ENCODE measurements around the gene AKR1D1. TPM values are rescaled to one million over a fixed set of nuclear protein-coding genes. Genes with fewer than 3 reads are reported as not detected.
"Not testable (repeated sequence)": the region's sequence is repeated elsewhere in the genome, so short reads cannot be mapped to it uniquely, and the experiment has no call there.

The AKR1D1 gene
- total RNA-seq, 1 donor from 2014 or later, result not detected

- H3K9me3 Mint-ChIP-seq, result no peaks in the 10 kb centered on the region
- no peak overlapping the region for H3K27ac Mint-ChIP-seq
- H3K4me1 Mint-ChIP-seq (ENCODE audit: low read depth), result peaks cover 7% of the 10 kb centered on the region
- no peak overlapping the region for H3K4me3 Mint-ChIP-seq
- DNase-seq (ENCODE audit: low spot score), result no peak
- peaks cover 13% of the 10 kb centered on the region for H3K27me3 Mint-ChIP-seq (ENCODE audit: insufficient read depth)
- H3K36me3 Mint-ChIP-seq (ENCODE audit: low read depth), result no peaks in the 10 kb centered on the region
- intact Hi-C loops (cut with micrococcal nuclease), result no loop called here
Observed at GRCh38 chr7:138142583-138143201, 66.4 kb downstream of the AKR1D1 start.

GRCh38 chr7:138144958-138145357 lies 68.7 kb downstream of the AKR1D1 start:
- no peak for DNase-seq (ENCODE audit: low spot score)
- Mint-ChIP-seq H3K27me3 (ENCODE audit: insufficient read depth) (peaks cover 13% of the 10 kb centered on the region), H3K36me3 (ENCODE audit: low read depth) (no peaks in the 10 kb centered on the region), H3K4me1 (ENCODE audit: low read depth) (peaks cover 7% of the 10 kb centered on the region), H3K4me3 (no peak overlapping the region), H3K27ac (no peak overlapping the region), H3K9me3 (no peaks in the 10 kb centered on the region)
- intact Hi-C loops (cut with micrococcal nuclease), result no loop called here

GRCh38 chr7:138146221-138146620 lies 70.0 kb downstream of the AKR1D1 start:
- DNase-seq (ENCODE audit: low spot score); H3K27ac Mint-ChIP-seq; H3K36me3 Mint-ChIP-seq (ENCODE audit: low read depth); H3K4me3 Mint-ChIP-seq; H3K4me1 Mint-ChIP-seq (ENCODE audit: low read depth); H3K9me3 Mint-ChIP-seq; intact Hi-C loops (cut with micrococcal nuclease): not testable (repeated sequence)
- peaks cover 13% of the 10 kb centered on the region for H3K27me3 Mint-ChIP-seq (ENCODE audit: insufficient read depth)

GRCh38 chr7:138146757-138147734 lies 70.8 kb downstream of the AKR1D1 start:
- H3K27me3 Mint-ChIP-seq (ENCODE audit: insufficient read depth), result peaks cover 13% of the 10 kb centered on the region
- H3K9me3 Mint-ChIP-seq; intact Hi-C loops (cut with micrococcal nuclease); H3K36me3 Mint-ChIP-seq (ENCODE audit: low read depth); DNase-seq (ENCODE audit: low spot score); H3K27ac Mint-ChIP-seq; H3K4me1 Mint-ChIP-seq (ENCODE audit: low read depth): not testable (repeated sequence)
- H3K4me3 Mint-ChIP-seq, result peak overlapping the region; percentile 39

- intact Hi-C loops (cut with micrococcal nuclease), result no loop called here
- Mint-ChIP-seq H3K9me3 (no peaks in the 10 kb centered on the region), H3K27me3 (ENCODE audit: insufficient read depth) (peaks cover 9% of the 10 kb centered on the region), H3K27ac (no peak overlapping the region), H3K36me3 (ENCODE audit: low read depth) (no peaks in the 10 kb centered on the region), H3K4me1 (ENCODE audit: low read depth) (peaks cover 4% of the 10 kb centered on the region), H3K4me3 (no peak overlapping the region)
- DNase-seq (ENCODE audit: low spot score), result no peak
Observed at GRCh38 chr7:138151731-138152577, 75.7 kb downstream of the AKR1D1 start.

- H3K27me3 Mint-ChIP-seq (ENCODE audit: insufficient read depth), result peaks cover 10% of the 10 kb centered on the region
- no peaks in the 10 kb centered on the region for H3K36me3 Mint-ChIP-seq (ENCODE audit: low read depth)
- no peaks in the 10 kb centered on the region for H3K9me3 Mint-ChIP-seq
- no peak for DNase-seq (ENCODE audit: low spot score)
- no peak overlapping the region for H3K4me3 Mint-ChIP-seq
- no peaks in the 10 kb centered on the region for H3K4me1 Mint-ChIP-seq (ENCODE audit: low read depth)
- H3K27ac Mint-ChIP-seq, result no peak overlapping the region
- intact Hi-C loops (cut with micrococcal nuclease), result no loop called here
Observed at GRCh38 chr7:138154661-138155060, 78.4 kb downstream of the AKR1D1 start.

- H3K36me3 Mint-ChIP-seq (ENCODE audit: low read depth), result no peaks in the 10 kb centered on the region
- intact Hi-C loops (cut with micrococcal nuclease), result no loop called here
- H3K27ac Mint-ChIP-seq, result no peak overlapping the region
- no peaks in the 10 kb centered on the region for H3K4me1 Mint-ChIP-seq (ENCODE audit: low read depth)
- H3K9me3 Mint-ChIP-seq, result no peaks in the 10 kb centered on the region
- no peak for DNase-seq (ENCODE audit: low spot score)
- no peak overlapping the region for H3K4me3 Mint-ChIP-seq
- H3K27me3 Mint-ChIP-seq (ENCODE audit: insufficient read depth), result peaks cover 10% of the 10 kb centered on the region
Observed at GRCh38 chr7:138157702-138158101, 81.4 kb downstream of the AKR1D1 start.

GRCh38 chr7:138158739-138159528 lies 82.7 kb downstream of the AKR1D1 start:
- no peak overlapping the region for H3K4me3 Mint-ChIP-seq

GRCh38 chr7:138161600-138162081 lies 85.4 kb downstream of the AKR1D1 start:
- DNase-seq (ENCODE audit: low spot score), result peak; percentile 61
- Mint-ChIP-seq H3K36me3 (ENCODE audit: low read depth) (peaks cover 6% of the 10 kb centered on the region), H3K9me3 (peaks cover 17% of the 10 kb centered on the region), H3K4me1 (ENCODE audit: low read depth) (no peaks in the 10 kb centered on the region), H3K27ac (no peak overlapping the region), H3K4me3 (no peak overlapping the region), H3K27me3 (ENCODE audit: insufficient read depth) (peaks cover 7% of the 10 kb centered on the region)
- intact Hi-C loops (cut with micrococcal nuclease), result loop anchor here (1.0 to 10.0 kb wide), 4 partner anchors 257 to 705 kb away; partner anchors contain the start of gene TRIM24

More at GRCh38 chr7:138158739-138159528, 82.7 kb downstream of the AKR1D1 start:
- Mint-ChIP-seq H3K36me3 (ENCODE audit: low read depth) (no peaks in the 10 kb centered on the region), H3K27me3 (ENCODE audit: insufficient read depth) (peaks cover 10% of the 10 kb centered on the region), H3K4me1 (ENCODE audit: low read depth) (no peaks in the 10 kb centered on the region), H3K9me3 (peaks cover 4% of the 10 kb centered on the region), H3K27ac (no peak overlapping the region)
- DNase-seq (ENCODE audit: low spot score), result no peak
- intact Hi-C loops (cut with micrococcal nuclease), result no loop called here

- Mint-ChIP-seq H3K27me3 (ENCODE audit: insufficient read depth) (peaks cover 5% of the 10 kb centered on the region), H3K36me3 (ENCODE audit: low read depth) (peaks cover 6% of the 10 kb centered on the region), H3K4me3 (no peak overlapping the region), H3K4me1 (ENCODE audit: low read depth) (no peaks in the 10 kb centered on the region), H3K9me3 (peaks cover 17% of the 10 kb centered on the region), H3K27ac (no peak overlapping the region)
- DNase-seq (ENCODE audit: low spot score), result no peak
- intact Hi-C loops (cut with micrococcal nuclease), result loop anchor here (10.0 kb wide), 1 partner anchor 257 kb away; no protein-coding TSS in a partner anchor
Observed at GRCh38 chr7:138162236-138162635, 86.0 kb downstream of the AKR1D1 start.

GRCh38 chr7:138163800-138164199 lies 87.5 kb downstream of the AKR1D1 start:
- Mint-ChIP-seq H3K9me3 (peaks cover 17% of the 10 kb centered on the region), H3K27ac (no peak overlapping the region), H3K4me3 (no peak overlapping the region), H3K27me3 (ENCODE audit: insufficient read depth) (peaks cover 10% of the 10 kb centered on the region), H3K36me3 (ENCODE audit: low read depth) (peaks cover 6% of the 10 kb centered on the region), H3K4me1 (ENCODE audit: low read depth) (no peaks in the 10 kb centered on the region)
- DNase-seq (ENCODE audit: low spot score), result no peak
- intact Hi-C loops (cut with micrococcal nuclease), result loop anchor here (10.0 kb wide), 1 partner anchor 259 kb away; no protein-coding TSS in a partner anchor

- no peak for DNase-seq (ENCODE audit: low spot score)
- Mint-ChIP-seq H3K27me3 (ENCODE audit: insufficient read depth) (peaks cover 14% of the 10 kb centered on the region), H3K4me3 (no peak overlapping the region), H3K9me3 (peaks cover 17% of the 10 kb centered on the region), H3K4me1 (ENCODE audit: low read depth) (peaks cover 8% of the 10 kb centered on the region), H3K27ac (no peak overlapping the region), H3K36me3 (ENCODE audit: low read depth) (peaks cover 6% of the 10 kb centered on the region)
- intact Hi-C loops (cut with micrococcal nuclease), result loop anchor here (10.0 kb wide), 1 partner anchor 260 kb away; no protein-coding TSS in a partner anchor
Observed at GRCh38 chr7:138164804-138165203, 88.5 kb downstream of the AKR1D1 start.
